ENCODE data around the gene PPFIA3.

Gene PPFIA3

GRCh38 chr19:49189259-49189658, 69.9 kb downstream of the PPFIA3 start:
- DNase-seq: no peak

GRCh38 chr19:49190781-49191180, 71.4 kb downstream of the PPFIA3 start:
- no peak for DNase-seq

GRCh38 chr19:49193822-49194394, 74.6 kb downstream of the PPFIA3 start:
- DNase-seq: no peak

GRCh38 chr19:49194408-49194807, 75.1 kb downstream of the PPFIA3 start:
- no peak for DNase-seq

- DNase-seq: no peak
Measured at GRCh38 chr19:49196527-49197240, 77.3 kb downstream of the PPFIA3 start.

GRCh38 chr19:49200238-49200862, 81.0 kb downstream of the PPFIA3 start:
- DNase-seq: no peak

All from CD4-positive, alpha-beta T cell treated with Interferon gamma for 1 hour (primary cell).